T1000 (cell line): Measurements from ENCODE around the gene CRHBP.

Source experiments
- DNase-seq: peaks from one replicate; lab custom pipeline; 2025; ENCODE audit warnings: mixed read lengths; lab: John Stamatoyannopoulos, UW

The CRHBP gene

DNA sequence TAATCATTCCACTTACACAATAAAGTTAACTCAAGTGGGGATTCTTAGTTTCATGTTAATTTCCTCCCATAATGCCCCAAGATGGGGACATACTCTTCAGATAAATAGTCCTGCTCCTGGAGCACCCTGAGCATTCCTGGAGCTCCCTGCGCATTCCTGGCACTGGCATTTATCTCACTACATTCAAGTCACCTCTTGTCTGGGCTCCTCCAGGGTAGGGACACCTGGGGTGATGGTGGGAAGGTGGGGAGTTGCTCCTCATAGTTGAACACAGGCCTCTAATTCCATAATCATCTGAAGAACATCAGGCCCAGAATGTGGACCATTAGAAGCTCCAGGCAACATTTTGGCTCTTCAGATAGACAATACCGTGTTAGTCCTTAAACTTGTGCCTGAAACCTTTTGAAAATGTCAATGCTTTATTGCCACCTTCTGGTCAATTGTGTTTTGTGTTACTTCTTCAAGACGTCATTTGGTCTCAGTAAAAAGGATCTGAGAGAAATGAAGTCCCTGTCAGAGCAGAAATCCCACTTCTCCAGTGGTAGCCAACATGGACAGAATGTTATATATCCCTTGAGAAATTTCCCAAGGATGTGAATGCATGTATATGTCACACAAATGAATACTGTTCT lies 63.2 kb downstream of the CRHBP start:
- DNase-seq: no peak

DNA sequence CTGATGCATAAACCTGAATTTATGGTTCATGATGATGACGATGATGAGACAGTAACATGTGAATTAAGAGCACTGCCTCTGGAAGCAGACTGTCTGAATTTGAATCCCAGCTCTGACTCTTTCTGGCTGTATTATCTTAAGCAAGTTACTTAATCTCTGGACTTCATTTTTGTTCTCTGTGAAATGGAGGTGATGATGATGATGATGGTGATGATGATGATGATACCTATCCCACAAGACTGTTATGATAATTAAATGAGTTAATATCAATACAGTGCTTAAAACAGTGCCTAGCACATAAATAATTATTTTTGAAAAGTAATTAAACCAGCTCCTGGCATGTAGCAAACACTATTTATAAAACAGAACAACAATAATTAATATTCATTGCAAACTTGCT lies 64.1 kb downstream of the CRHBP start:
- DNase-seq: no peak

DNA sequence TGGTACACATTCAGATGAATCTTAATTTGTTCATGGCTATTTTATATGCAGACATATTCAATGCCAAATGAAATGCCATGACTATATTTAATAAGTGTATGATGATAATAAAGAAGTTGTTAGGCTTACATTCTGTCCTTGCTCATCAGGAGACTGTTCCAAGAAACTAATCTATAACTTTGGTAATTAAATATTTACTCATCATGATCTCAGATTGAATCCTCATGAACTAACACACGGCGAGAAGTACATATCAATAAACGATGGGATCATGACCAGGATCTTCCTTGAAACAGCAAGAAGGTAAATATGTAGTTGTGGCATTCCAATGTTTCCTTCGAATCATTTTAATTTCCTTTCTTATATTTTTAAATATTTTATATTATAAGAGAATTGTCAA lies 64.8 kb downstream of the CRHBP start:
- DNase-seq: no peak
